Keratinocyte (primary cell): ENCODE measurements around the gene ACOT6.

Source experiments
- EZH2 ChIP-seq: IDR thresholded peaks from one replicate; pipeline ENCODE4 v1.6.1; 2012; ENCODE audit warnings: inconsistent platforms, mild to moderate bottlenecking, low read length, moderate library complexity
- TF ChIP-seq, protein P1 (sequence below), 3 experiments: IDR thresholded peaks in 1 of 3; conservative IDR thresholded peaks in 1 of 3; optimal IDR thresholded peaks in 1 of 3; 2 replicates in 2 of 3; 3 replicates in 1 of 3; pipeline versions ENCODE3 to v1.5.1; 2011; ENCODE audit warnings: low read length in 3 of 3, mild to moderate bottlenecking in 3 of 3, moderate library complexity in 2 of 3, control low read depth in 1 of 3, inconsistent platforms in 1 of 3; ENCODE audit not compliant: insufficient read depth in 2 of 3; ENCODE audit errors: extremely low read depth in 1 of 3

DNA sequence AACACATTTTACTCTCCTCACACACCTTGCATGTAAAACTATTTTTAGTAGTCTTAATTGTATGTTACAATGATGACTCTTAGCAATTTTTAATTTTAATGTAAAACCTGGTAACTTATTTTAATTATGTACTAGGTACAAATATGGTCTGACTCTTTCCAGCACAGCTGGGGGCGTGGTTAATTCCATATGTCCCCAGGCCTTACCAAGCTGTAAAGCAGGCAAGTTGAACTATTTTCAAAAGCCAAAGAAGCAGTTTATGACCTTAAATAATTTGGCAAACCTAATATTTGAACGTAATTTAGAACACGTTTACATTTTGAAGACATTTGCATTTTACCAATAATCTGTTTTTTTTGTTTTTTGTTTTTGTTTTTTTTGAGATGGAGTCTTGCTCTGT, 9.3 kb upstream of the ACOT6 start:
- TF ChIP-seq, protein P1, sequence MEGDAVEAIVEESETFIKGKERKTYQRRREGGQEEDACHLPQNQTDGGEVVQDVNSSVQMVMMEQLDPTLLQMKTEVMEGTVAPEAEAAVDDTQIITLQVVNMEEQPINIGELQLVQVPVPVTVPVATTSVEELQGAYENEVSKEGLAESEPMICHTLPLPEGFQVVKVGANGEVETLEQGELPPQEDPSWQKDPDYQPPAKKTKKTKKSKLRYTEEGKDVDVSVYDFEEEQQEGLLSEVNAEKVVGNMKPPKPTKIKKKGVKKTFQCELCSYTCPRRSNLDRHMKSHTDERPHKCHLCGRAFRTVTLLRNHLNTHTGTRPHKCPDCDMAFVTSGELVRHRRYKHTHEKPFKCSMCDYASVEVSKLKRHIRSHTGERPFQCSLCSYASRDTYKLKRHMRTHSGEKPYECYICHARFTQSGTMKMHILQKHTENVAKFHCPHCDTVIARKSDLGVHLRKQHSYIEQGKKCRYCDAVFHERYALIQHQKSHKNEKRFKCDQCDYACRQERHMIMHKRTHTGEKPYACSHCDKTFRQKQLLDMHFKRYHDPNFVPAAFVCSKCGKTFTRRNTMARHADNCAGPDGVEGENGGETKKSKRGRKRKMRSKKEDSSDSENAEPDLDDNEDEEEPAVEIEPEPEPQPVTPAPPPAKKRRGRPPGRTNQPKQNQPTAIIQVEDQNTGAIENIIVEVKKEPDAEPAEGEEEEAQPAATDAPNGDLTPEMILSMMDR (optimal IDR thresholded peaks at IDR 0.05 in 1 of 3, IDR thresholded peaks at IDR 0.05 in 1 of 3, conservative IDR thresholded peaks at IDR 0.05 in 1 of 3; ENCODE audit: extremely low read depth in 1 of 3, insufficient read depth in 2 of 3, low read length in 3 of 3) = no peak
- no peak for TF ChIP-seq EZH2
